ENCODE results near the gene RALGAPA2.
"Not testable (repeated sequence)": the region's sequence is repeated elsewhere in the genome, so short reads cannot be mapped to it uniquely, and the experiment has no call there.

Gene RALGAPA2

GRCh38 chr20:20363434-20363798 is 349.0 kb downstream of the RALGAPA2 start:
- DNase-seq = peak; percentile 85

- DNase-seq = peak; percentile 98
Measured at GRCh38 chr20:20362774-20363433, 349.5 kb downstream of the RALGAPA2 start.

- peak; percentile 83 for DNase-seq
Measured at GRCh38 chr20:20360464-20360863, 352.0 kb downstream of the RALGAPA2 start.

GRCh38 chr20:20359628-20360027 is 352.8 kb downstream of the RALGAPA2 start:
- DNase-seq = no peak

GRCh38 chr20:20358801-20359200 is 353.6 kb downstream of the RALGAPA2 start:
- peak; percentile 53 for DNase-seq

GRCh38 chr20:20355503-20355902 is 356.9 kb downstream of the RALGAPA2 start:
- not testable (repeated sequence) for DNase-seq

GRCh38 chr20:20353576-20353975 is 358.9 kb downstream of the RALGAPA2 start:
- no peak for DNase-seq

- no peak for DNase-seq
Measured at GRCh38 chr20:20344476-20344875, 368.0 kb downstream of the RALGAPA2 start.

- no peak for DNase-seq
Measured at GRCh38 chr20:20343932-20344331, 368.5 kb downstream of the RALGAPA2 start.
